IPS-18c (cell line): ENCODE results near the gene MYH7.

Experiments
- H3K4me3 ChIP-seq: 2 replicates; pipeline ENCODE4 v1.7.0; 2013; ENCODE audit warnings: low read depth, mild to moderate bottlenecking, low read length, moderate library complexity; ENCODE audit not compliant: insufficient read depth
- H3K9me3 ChIP-seq: one replicate; pipeline ENCODE4 v1.6.1; 2013; ENCODE audit warnings: mild to moderate bottlenecking, low read length, moderate library complexity; ENCODE audit not compliant: control insufficient read depth, insufficient read depth

MYH7 gene

GRCh38 chr14:23415821-23416778 lies 19.4 kb downstream of the MYH7 start:
- H3K4me3 ChIP-seq: no peak overlapping the region
- H3K9me3 ChIP-seq: peaks cover 2% of the 10 kb centered on the region

GRCh38 chr14:23414906-23415820 lies 20.3 kb downstream of the MYH7 start:
- Histone ChIP-seq H3K9me3 (peaks cover 2% of the 10 kb centered on the region), H3K4me3 (no peak overlapping the region)

- Histone ChIP-seq H3K4me3 (no peak overlapping the region), H3K9me3 (peaks cover 2% of the 10 kb centered on the region)
Measured at GRCh38 chr14:23414254-23414653, 21.2 kb downstream of the MYH7 start.

GRCh38 chr14:23413681-23414080 lies 21.8 kb downstream of the MYH7 start:
- H3K4me3 ChIP-seq: no peak overlapping the region
- peaks cover 2% of the 10 kb centered on the region for H3K9me3 ChIP-seq

- H3K9me3 ChIP-seq: peaks cover 2% of the 10 kb centered on the region
- H3K4me3 ChIP-seq: no peak overlapping the region
Measured at GRCh38 chr14:23411563-23412525, 23.6 kb downstream of the MYH7 start.

- Histone ChIP-seq H3K4me3 (no peak overlapping the region), H3K9me3 (peaks cover 1% of the 10 kb centered on the region)
Measured at GRCh38 chr14:23409966-23410635, 25.4 kb downstream of the MYH7 start.

- H3K4me3 ChIP-seq: no peak overlapping the region
Measured at GRCh38 chr14:23409475-23409874, 26.0 kb downstream of the MYH7 start.

GRCh38 chr14:23408307-23408630 lies 27.2 kb downstream of the MYH7 start:
- no peaks in the 10 kb centered on the region for H3K9me3 ChIP-seq
- no peak overlapping the region for H3K4me3 ChIP-seq

More at GRCh38 chr14:23409475-23409874, 26.0 kb downstream of the MYH7 start:
- no peaks in the 10 kb centered on the region for H3K9me3 ChIP-seq

- H3K9me3 ChIP-seq: no peaks in the 10 kb centered on the region
- no peak within 1 kb of the TSS for H3K4me3 ChIP-seq
Measured at GRCh38 chr14:23407516-23408306, 27.7 kb downstream of the MYH7 start, which contains the start of gene MYH6. TSS of gene MYH6 (minus strand) at chr14:23408273. CDS start at chr14:23407223, 1,050 bp downstream.

- Histone ChIP-seq H3K9me3 (no peaks in the 10 kb centered on the region), H3K4me3 (no peak overlapping the region)
Measured at GRCh38 chr14:23406725-23407355, 28.6 kb downstream of the MYH7 start.

- Histone ChIP-seq H3K9me3 (no peaks in the 10 kb centered on the region), H3K4me3 (no peak overlapping the region)
Measured at GRCh38 chr14:23406244-23406643, 29.2 kb downstream of the MYH7 start.

GRCh38 chr14:23405516-23406025 lies 29.9 kb downstream of the MYH7 start:
- Histone ChIP-seq H3K4me3 (no peak overlapping the region), H3K9me3 (no peaks in the 10 kb centered on the region)

GRCh38 chr14:23405096-23405495 lies 30.4 kb downstream of the MYH7 start:
- H3K4me3 ChIP-seq: no peak overlapping the region
- H3K9me3 ChIP-seq: no peaks in the 10 kb centered on the region

- Histone ChIP-seq H3K9me3 (no peaks in the 10 kb centered on the region), H3K4me3 (no peak overlapping the region)
Measured at GRCh38 chr14:23404331-23404900, 31.0 kb downstream of the MYH7 start.

GRCh38 chr14:23403908-23404307 lies 31.6 kb downstream of the MYH7 start:
- H3K4me3 ChIP-seq: no peak overlapping the region
- H3K9me3 ChIP-seq: no peaks in the 10 kb centered on the region
